Brain microvascular endothelial cell (primary cell): Measurements from ENCODE around the gene SELENOO.

Experiments
- DNase-seq: peaks from one replicate; pipeline ENCODE4 v3.0.0-alpha.2; 2020
- H3K27ac ChIP-seq: fragments of 250-450 bp; sonication (Bioruptor Pico); 2 replicates; pipeline ENCODE4 v1.5.1; 2020; ENCODE audit warnings: mild to moderate bottlenecking, moderate library complexity
- H3K27me3 ChIP-seq: fragments of 250-450 bp; sonication (Bioruptor Pico); replicated peaks from 2 replicates; pipeline ENCODE4 v1.5.1; 2020; ENCODE audit warnings: mild to moderate bottlenecking
- H3K36me3 ChIP-seq: fragments of 250-450 bp; sonication (Bioruptor Pico); replicated peaks from 2 replicates; pipeline ENCODE4 v1.5.1; 2020; ENCODE audit warnings: mild to moderate bottlenecking
- H3K4me3 ChIP-seq: 2 replicates; pipeline ENCODE4 v1.5.1; 2011; ENCODE audit warnings: low read depth, mild to moderate bottlenecking, control low read depth, low read length, moderate library complexity
- in situ Hi-C: cut with HindIII; loops from 2 replicates; pipeline ENCODE4 v1.10.0; 2017; ENCODE audit warnings: low sequenced_read_pairs, low pct_ligation_motif_present
- TF ChIP-seq, protein P1 (sequence below): IDR thresholded peaks from 2 replicates; pipeline ENCODE4 v1.5.1; 2011; ENCODE audit warnings: low read depth, mild to moderate bottlenecking, moderate library complexity, low read length, control low read depth, inconsistent platforms; ENCODE audit errors: missing control alignments

The SELENOO gene

GRCh38 chr22:50176850-50177536, 23.8 kb upstream of the SELENOO start:
- in situ Hi-C loops, result no loop called here
- TF ChIP-seq, protein P1, sequence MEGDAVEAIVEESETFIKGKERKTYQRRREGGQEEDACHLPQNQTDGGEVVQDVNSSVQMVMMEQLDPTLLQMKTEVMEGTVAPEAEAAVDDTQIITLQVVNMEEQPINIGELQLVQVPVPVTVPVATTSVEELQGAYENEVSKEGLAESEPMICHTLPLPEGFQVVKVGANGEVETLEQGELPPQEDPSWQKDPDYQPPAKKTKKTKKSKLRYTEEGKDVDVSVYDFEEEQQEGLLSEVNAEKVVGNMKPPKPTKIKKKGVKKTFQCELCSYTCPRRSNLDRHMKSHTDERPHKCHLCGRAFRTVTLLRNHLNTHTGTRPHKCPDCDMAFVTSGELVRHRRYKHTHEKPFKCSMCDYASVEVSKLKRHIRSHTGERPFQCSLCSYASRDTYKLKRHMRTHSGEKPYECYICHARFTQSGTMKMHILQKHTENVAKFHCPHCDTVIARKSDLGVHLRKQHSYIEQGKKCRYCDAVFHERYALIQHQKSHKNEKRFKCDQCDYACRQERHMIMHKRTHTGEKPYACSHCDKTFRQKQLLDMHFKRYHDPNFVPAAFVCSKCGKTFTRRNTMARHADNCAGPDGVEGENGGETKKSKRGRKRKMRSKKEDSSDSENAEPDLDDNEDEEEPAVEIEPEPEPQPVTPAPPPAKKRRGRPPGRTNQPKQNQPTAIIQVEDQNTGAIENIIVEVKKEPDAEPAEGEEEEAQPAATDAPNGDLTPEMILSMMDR, result no peak
- no peaks in the 10 kb centered on the region for H3K27me3 ChIP-seq

GRCh38 chr22:50177537-50178470, 23.0 kb upstream of the SELENOO start:
- TF ChIP-seq, protein P1, result no peak
- no peak for DNase-seq
- Histone ChIP-seq H3K4me3 (no peak overlapping the region), H3K27ac (no peak overlapping the region), H3K27me3 (no peaks in the 10 kb centered on the region), H3K36me3 (no peaks in the 10 kb centered on the region)
- in situ Hi-C loops, result no loop called here

More at GRCh38 chr22:50176850-50177536, 23.8 kb upstream of the SELENOO start:
- no peak for DNase-seq
- Histone ChIP-seq H3K4me3 (no peak overlapping the region), H3K36me3 (no peaks in the 10 kb centered on the region), H3K27ac (no peak overlapping the region)

DNA sequence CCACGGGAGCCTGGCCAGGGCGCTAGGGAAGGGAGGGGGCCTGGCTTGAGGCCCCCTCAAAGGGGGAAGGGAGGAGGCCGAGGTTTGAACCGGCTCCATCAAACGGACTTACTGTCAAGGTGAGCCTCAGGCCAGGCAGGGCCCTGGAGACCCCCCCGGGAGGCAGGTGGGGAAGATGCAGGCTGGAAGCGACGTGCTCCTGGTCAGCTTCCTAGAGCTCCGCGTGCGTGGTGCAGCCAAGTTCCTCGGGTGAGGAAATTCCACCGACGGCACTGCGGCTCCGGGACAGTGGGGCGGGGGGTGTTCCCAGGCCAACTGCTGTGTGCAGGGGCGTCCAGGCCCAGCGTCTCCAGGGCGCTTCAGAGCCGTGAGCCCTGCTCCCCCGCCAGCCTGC, 22.3 kb upstream of the SELENOO start:
- in situ Hi-C loops, result no loop called here
- DNase-seq, result no peak
- no peaks in the 10 kb centered on the region for H3K27me3 ChIP-seq
- H3K4me3 ChIP-seq, result no peak overlapping the region
- H3K27ac ChIP-seq, result no peak overlapping the region
- no peaks in the 10 kb centered on the region for H3K36me3 ChIP-seq
- TF ChIP-seq, protein P1, result no peak

DNA sequence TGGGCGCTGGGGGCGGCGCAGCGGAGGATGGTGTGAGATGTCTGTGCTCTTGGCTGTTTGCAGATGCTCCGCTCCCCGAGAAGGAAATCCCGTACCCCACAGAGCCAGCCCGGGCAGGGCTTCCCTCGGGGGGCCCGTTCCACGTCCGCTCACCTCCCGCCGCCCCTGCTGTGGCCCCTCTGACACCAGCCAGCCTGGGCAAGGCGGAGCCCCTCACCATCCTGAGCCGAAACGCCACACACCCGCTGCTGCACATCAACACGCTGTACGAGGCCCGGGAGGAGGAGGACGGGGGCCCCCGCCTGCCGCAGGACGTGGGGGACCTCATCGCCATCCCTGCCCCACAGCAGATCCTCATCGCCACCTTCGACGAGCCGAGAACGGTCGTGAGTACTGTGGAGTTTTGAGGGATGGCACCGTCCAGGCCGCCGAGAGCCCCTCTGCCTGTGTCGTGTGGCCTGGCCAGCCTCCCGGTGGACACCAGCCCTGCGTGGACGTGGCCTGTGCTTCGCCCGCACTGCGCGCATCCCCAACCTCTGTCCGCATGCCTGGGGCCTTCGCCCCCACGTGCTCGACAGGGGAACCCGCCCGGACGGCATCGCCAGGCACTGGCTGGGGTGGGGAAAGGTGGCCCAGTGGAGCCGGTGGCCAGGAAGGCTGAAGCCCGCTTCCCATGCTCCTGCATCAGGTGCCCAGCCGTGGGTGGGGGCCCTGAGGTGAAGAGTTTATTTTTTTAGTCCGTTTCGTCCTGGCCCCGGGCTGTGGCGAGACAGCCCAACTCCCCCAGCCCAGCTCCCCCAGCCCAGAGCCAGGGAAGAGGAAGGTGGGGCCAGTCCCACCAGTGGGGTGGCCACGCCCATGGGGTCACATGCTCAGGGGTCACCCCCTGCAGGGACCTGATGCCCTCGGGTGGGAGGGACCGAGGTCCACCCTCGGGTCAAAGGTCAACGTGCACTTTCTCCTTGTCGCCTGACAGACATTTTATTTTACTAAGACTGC, 21.6 kb upstream of the SELENOO start:
- DNase-seq, result no peak
- Histone ChIP-seq H3K4me3 (no peak overlapping the region), H3K27me3 (no peaks in the 10 kb centered on the region), H3K36me3 (no peaks in the 10 kb centered on the region), H3K27ac (no peak overlapping the region)
- TF ChIP-seq, protein P1, result no peak
- in situ Hi-C loops, result no loop called here

- TF ChIP-seq, protein P1, result no peak
- no peak overlapping the region for H3K27ac ChIP-seq
- H3K36me3 ChIP-seq, result no peaks in the 10 kb centered on the region
- in situ Hi-C loops, result no loop called here
- no peak for DNase-seq
- no peaks in the 10 kb centered on the region for H3K27me3 ChIP-seq
- H3K4me3 ChIP-seq, result no peak overlapping the region
Measured at GRCh38 chr22:50179937-50180726, 20.7 kb upstream of the SELENOO start.
